HG03108 (cell line): ENCODE measurements around the gene PHF1.

Source experiments
- ATAC-seq: cut with Tn5 transposase; IDR thresholded peaks from one replicate; pipeline ENCODE4 v1.9.1; 2021; ENCODE audit warnings: moderate library complexity; ENCODE audit not compliant: unreplicated experiment

The PHF1 gene

GRCh38 chr6:33453393-33454008 is 42.7 kb downstream of the PHF1 start:
- no peak for ATAC-seq

GRCh38 chr6:33454009-33454946 is 43.5 kb downstream of the PHF1 start, which contains the start of gene ZBTB9:
ZBTB9 (plus strand) TSS chr6:33454576; CDS start chr6:33455101, 525 bp downstream.
- ATAC-seq: peak; percentile 98

- ATAC-seq: no peak
Measured at GRCh38 chr6:33455051-33455450, 44.2 kb downstream of the PHF1 start.

GRCh38 chr6:33456156-33456555 is 45.3 kb downstream of the PHF1 start:
- ATAC-seq: no peak

- no peak for ATAC-seq
Measured at GRCh38 chr6:33458676-33459075, 47.9 kb downstream of the PHF1 start.

- ATAC-seq: no peak
Measured at GRCh38 chr6:33459226-33459625, 48.4 kb downstream of the PHF1 start.
